Ovary (tissue), 9 donors: ENCODE measurements around the gene EIF5A. TPM values are rescaled to one million over a fixed set of nuclear protein-coding genes. Genes with fewer than 3 reads are reported as not detected.

Experiments used
- DNase-seq, 5 donors: peaks; one replicate each; pipeline ENCODE4 v3.0.0-alpha.2; 2019 to 2020
- H3K27ac ChIP-seq, 2 donors: fragments of 200-600 bp; one replicate each; pipeline versions ENCODE4 v1.5.1 to v1.8.0; 2019 to 2022
- H3K27me3 ChIP-seq: fragments of 200-600 bp; one replicate; pipeline ENCODE4 v1.8.0; 2022
- H3K36me3 ChIP-seq: fragments of 200-600 bp; sonication (generic); one replicate; pipeline ENCODE4 v1.5.1; 2019
- H3K4me1 ChIP-seq: one replicate; pipeline ENCODE4 v1.8.1; 2013; ENCODE audit warnings: mild to moderate bottlenecking, moderate library complexity; ENCODE audit not compliant: insufficient read depth
- H3K4me3 ChIP-seq: fragments of 200-600 bp; sonication (generic); one replicate; pipeline ENCODE4 v1.5.1; 2017
- H3K9me3 ChIP-seq, 2 donors: fragments of 200-600 bp in 1 of 2; sonication (generic) in 1 of 2; one replicate each; pipeline versions ENCODE4 v1.5.1 to v1.8.1; 2013 to 2019; ENCODE audit warnings: mild to moderate bottlenecking in 1 of 2, moderate library complexity in 1 of 2
- EP300 ChIP-seq: sonication (generic); formaldehyde crosslinking; IDR thresholded peaks from one replicate; pipeline ENCODE4 v1.6.1; 2017; ENCODE audit warnings: antibody characterized with exemption
- POLR2A ChIP-seq: fragments of 450-650 bp; IDR thresholded peaks from one replicate; pipeline ENCODE4 v1.6.1; 2017; ENCODE audit warnings: antibody characterized with exemption, mild to moderate bottlenecking, moderate library complexity
- WGBS, 3 donors: extraction: QIAGEN DNeasy Blood & Tissue Kit in 1 of 3; methylation state at CpG; one replicate each; pipeline versions ENCODE4 v1.1.5 to v1.1.7; 2013 to 2017; 5-methylcytosine and 5-hydroxymethylcytosine counted together
- intact Hi-C, 4 donors: fragments of 100-400 bp; cut with DNase I; formaldehyde crosslinking; loops; one replicate each; pipeline versions ENCODE4 v1.11.0 to v1.15.1; 2022 to 2023
- polyA plus RNA-seq, 2 donors: library from polyadenylated mRNA; stranded (reverse); fragments of 200-250 nt in 1 of 2; fragments of 350-450 nt in 1 of 2; fragmentation: Illumina TruSeq in 1 of 2; extraction: RNeasy Lipid Tissue Mini Kit (QIAGEN cat#74804) in 1 of 2; gene quantifications; one replicate each; pipeline ENCODE4 v1.2.3, GENCODE V29; 2013 to 2014
- small RNA-seq: library from RNA; depleted of rRNA; stranded (forward); fragments of <200 nt; gene quantifications from one replicate; pipeline ENCODE3, GENCODE V24; 2016
- total RNA-seq, 7 donors: library from RNA; depleted of rRNA in 2 of 7; stranded (reverse); fragments of >200 nt in 2 of 7; fragmentation: NEBNext Ultra II Directional in 3 of 7; extraction: Animal tissue kit (Norgen Biotek cat#: 25700) in 3 of 7; gene quantifications; one replicate each; pipeline versions ENCODE4 v1.1.0 to v1.2.4, GENCODE V29; 2016 to 2023
- TF ChIP-seq, protein P1 (sequence below), 3 donors: fragments of 450-650 bp in 2 of 3; fragments of 200-600 bp in 1 of 3; IDR thresholded peaks; one replicate each; pipeline versions ENCODE4 v1.5.1 to v1.8.0; 2016 to 2022; ENCODE audit warnings: antibody characterized with exemption in 3 of 3, mild to moderate bottlenecking in 1 of 3
- donor health status: DM: no; HTN: no; CAD: no; lungs with moderate emphysema.
- donor health status: DM: no; HTN: no; CAD: no.
- donor health status: Bipolar disorder and iron deficiency.
- donor health status: DM: yes; HTN: yes; CAD: no.
- donor health status: DM: no; HTN: no; CAD: no.
- donor health status: DM: yes; HTN: yes; CAD: no.

The EIF5A gene
- total and polyA plus RNA-seq, 9 donors: 55.9 to 302 (median 229) TPM

DNA sequence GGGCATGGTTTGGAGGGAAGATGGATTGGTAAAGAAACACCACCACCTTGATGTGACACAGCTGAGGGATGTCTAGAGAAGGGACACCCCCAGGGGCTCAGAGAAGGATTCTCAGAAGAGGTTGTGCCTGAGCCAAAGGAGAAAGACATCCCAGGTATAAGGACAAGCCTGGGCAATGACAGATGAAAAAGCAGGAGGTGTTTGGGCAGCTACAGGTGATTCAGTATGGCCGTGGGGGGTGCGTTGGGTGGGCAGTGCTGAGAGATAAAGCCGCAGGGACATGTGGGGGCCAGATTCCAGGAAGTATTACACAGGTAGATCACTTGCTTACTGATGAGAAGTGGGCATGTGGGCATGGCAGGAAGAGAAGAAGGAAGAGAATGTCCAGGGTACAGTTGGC is 54.5 kb downstream of the EIF5A start:
- TF ChIP-seq, protein P1, sequence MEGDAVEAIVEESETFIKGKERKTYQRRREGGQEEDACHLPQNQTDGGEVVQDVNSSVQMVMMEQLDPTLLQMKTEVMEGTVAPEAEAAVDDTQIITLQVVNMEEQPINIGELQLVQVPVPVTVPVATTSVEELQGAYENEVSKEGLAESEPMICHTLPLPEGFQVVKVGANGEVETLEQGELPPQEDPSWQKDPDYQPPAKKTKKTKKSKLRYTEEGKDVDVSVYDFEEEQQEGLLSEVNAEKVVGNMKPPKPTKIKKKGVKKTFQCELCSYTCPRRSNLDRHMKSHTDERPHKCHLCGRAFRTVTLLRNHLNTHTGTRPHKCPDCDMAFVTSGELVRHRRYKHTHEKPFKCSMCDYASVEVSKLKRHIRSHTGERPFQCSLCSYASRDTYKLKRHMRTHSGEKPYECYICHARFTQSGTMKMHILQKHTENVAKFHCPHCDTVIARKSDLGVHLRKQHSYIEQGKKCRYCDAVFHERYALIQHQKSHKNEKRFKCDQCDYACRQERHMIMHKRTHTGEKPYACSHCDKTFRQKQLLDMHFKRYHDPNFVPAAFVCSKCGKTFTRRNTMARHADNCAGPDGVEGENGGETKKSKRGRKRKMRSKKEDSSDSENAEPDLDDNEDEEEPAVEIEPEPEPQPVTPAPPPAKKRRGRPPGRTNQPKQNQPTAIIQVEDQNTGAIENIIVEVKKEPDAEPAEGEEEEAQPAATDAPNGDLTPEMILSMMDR (IDR thresholded peaks at IDR 0.05): no peak
- TF ChIP-seq POLR2A (no peak), EP300 (no peak)
- no peaks in the 10 kb centered on the region for H3K9me3 ChIP-seq
- intact Hi-C loops: no loop called here
- no peak overlapping the region for H3K27ac ChIP-seq
- no peaks in the 10 kb centered on the region for H3K4me1 ChIP-seq
- 25 to 67% (median 55%) methylated on average over 3 of the region's 3 CpGs for WGBS, 3 donors
- DNase-seq: no peak
- H3K4me3 ChIP-seq: no peak overlapping the region
- H3K27me3 ChIP-seq: no peaks in the 10 kb centered on the region
- no peaks in the 10 kb centered on the region for H3K36me3 ChIP-seq

Small RNA genes lying within 50 kb of the gene (small RNA-seq; reads per million reads assigned to genes)
- gene AC026954.2: not detected
- not detected for gene RF00019

Other genes starting within 250 kb of the EIF5A start
Only the 30 nearest of the 32 such genes appear.
- under 1 TPM in 5 of 7 donors, not detected in 2; 0.20 to 0.72 (median 0.60) TPM for gene ASGR2, start 192.8 kb upstream of the EIF5A start, total RNA-seq
- gene ASGR2, start 192.8 kb upstream of the EIF5A start, polyA plus RNA-seq: under 1 TPM; 0.24 to 0.37 TPM
- 1 to 10 TPM in 4 of 7 donors, under 1 TPM in 3; 0.63 to 3.3 (median 1.0) TPM for gene ASGR1, start 128.3 kb upstream of the EIF5A start, total RNA-seq
- 1 to 10 TPM in 1 of 2 donors, under 1 TPM in 1; 0.20 to 1.3 TPM for gene ASGR1, start 128.3 kb upstream of the EIF5A start, polyA plus RNA-seq
- gene DLG4, start 87.8 kb upstream of the EIF5A start, total RNA-seq: 10 to 100 TPM; 11.0 to 67.7 (median 34.5) TPM
- 10 to 100 TPM; 25.1 to 27.8 TPM for gene DLG4, start 87.8 kb upstream of the EIF5A start, polyA plus RNA-seq
- gene ACADVL, start 87.7 kb upstream of the EIF5A start, total RNA-seq: 100 to 1,000 TPM; 303 to 638 (median 374) TPM
- 100 to 1,000 TPM; 277 to 381 TPM for gene ACADVL, start 87.7 kb upstream of the EIF5A start, polyA plus RNA-seq
- gene DVL2, start 73.1 kb upstream of the EIF5A start, total RNA-seq: 10 to 100 TPM; 36.9 to 80.6 (median 61.3) TPM
- 10 to 100 TPM in 1 of 2 donors, 1 to 10 TPM in 1; 8.2 to 49.0 TPM for gene DVL2, start 73.1 kb upstream of the EIF5A start, polyA plus RNA-seq
- 10 to 100 TPM; 19.4 to 57.7 (median 41.0) TPM for gene PHF23, start 68.2 kb upstream of the EIF5A start, total RNA-seq
- gene PHF23, start 68.2 kb upstream of the EIF5A start, polyA plus RNA-seq: 10 to 100 TPM; 23.3 to 42.5 TPM
- 1,000 to 10,000 TPM in 1 of 7 donors, 100 to 1,000 TPM in 6; 526 to 1,303 (median 619) TPM for gene GABARAP, start 65.2 kb upstream of the EIF5A start, total RNA-seq
- gene GABARAP, start 65.2 kb upstream of the EIF5A start, polyA plus RNA-seq: 1,000 to 10,000 TPM in 1 of 2 donors, 100 to 1,000 TPM in 1; 763 to 1,518 TPM
- 100 to 1,000 TPM in 5 of 7 donors, 10 to 100 TPM in 2; 42.3 to 136 (median 123) TPM for gene CTDNEP1, start 55.9 kb upstream of the EIF5A start, total RNA-seq
- gene CTDNEP1, start 55.9 kb upstream of the EIF5A start, polyA plus RNA-seq: 100 to 1,000 TPM in 1 of 2 donors, 10 to 100 TPM in 1; 82.5 to 256 TPM
- 10 to 100 TPM; 18.7 to 55.7 (median 40.6) TPM for gene ELP5, start 55.4 kb upstream of the EIF5A start, total RNA-seq
- 10 to 100 TPM; 35.1 to 56.0 TPM for gene ELP5, start 55.4 kb upstream of the EIF5A start, polyA plus RNA-seq
- gene CLDN7, start 45.1 kb upstream of the EIF5A start, total RNA-seq: 100 to 1,000 TPM in 1 of 7 donors, 1 to 10 TPM in 4, under 1 TPM in 1, not detected in 1; 0.53 to 102 (median 6.3) TPM
- gene CLDN7, start 45.1 kb upstream of the EIF5A start, polyA plus RNA-seq: 1 to 10 TPM in 1 of 2 donors, under 1 TPM in 1; 0.27 to 1.1 TPM
- 1 to 10 TPM in 6 of 7 donors, under 1 TPM in 1; 0.83 to 9.8 (median 2.3) TPM for gene SLC2A4, start 25.9 kb upstream of the EIF5A start, total RNA-seq
- 1 to 10 TPM; 3.4 to 4.1 TPM for gene SLC2A4, start 25.9 kb upstream of the EIF5A start, polyA plus RNA-seq
- gene YBX2, start 13.0 kb upstream of the EIF5A start, total RNA-seq: 1 to 10 TPM in 2 of 7 donors, under 1 TPM in 2, not detected in 3; 0.30 to 1.8 (median 0.98) TPM
- under 1 TPM; 0.33 to 0.80 TPM for gene YBX2, start 13.0 kb upstream of the EIF5A start, polyA plus RNA-seq
- gene GPS2, start 7.7 kb downstream of the EIF5A start, total RNA-seq: 10 to 100 TPM; 53.1 to 76.5 (median 59.3) TPM
- 100 to 1,000 TPM in 1 of 2 donors, 10 to 100 TPM in 1; 62.2 to 103 TPM for gene GPS2, start 7.7 kb downstream of the EIF5A start, polyA plus RNA-seq
- 10 to 100 TPM; 11.2 to 48.0 (median 41.6) TPM for gene NEURL4, start 21.7 kb downstream of the EIF5A start, total RNA-seq
- gene NEURL4, start 21.7 kb downstream of the EIF5A start, polyA plus RNA-seq: 10 to 100 TPM in 1 of 2 donors, 1 to 10 TPM in 1; 9.6 to 32.8 TPM
- 1 to 10 TPM; 1.9 to 9.4 (median 5.5) TPM for gene ACAP1, start 28.9 kb downstream of the EIF5A start, total RNA-seq
- gene ACAP1, start 28.9 kb downstream of the EIF5A start, polyA plus RNA-seq: 1 to 10 TPM; 2.2 to 5.8 TPM
- gene KCTD11, start 44.5 kb downstream of the EIF5A start, total RNA-seq: 10 to 100 TPM in 5 of 7 donors, 1 to 10 TPM in 2; 5.1 to 12.9 (median 10.5) TPM
- 10 to 100 TPM; 10.4 to 12.5 TPM for gene KCTD11, start 44.5 kb downstream of the EIF5A start, polyA plus RNA-seq
- not detected for gene TMEM95, start 47.5 kb downstream of the EIF5A start, total RNA-seq
- gene TMEM95, start 47.5 kb downstream of the EIF5A start, polyA plus RNA-seq: not detected
- gene TNK1, start 73.5 kb downstream of the EIF5A start, total RNA-seq: 1 to 10 TPM; 5.0 to 8.3 (median 6.4) TPM
- gene TNK1, start 73.5 kb downstream of the EIF5A start, polyA plus RNA-seq: 1 to 10 TPM in 1 of 2 donors, under 1 TPM in 1; 0.85 to 3.6 TPM
- gene PLSCR3, start 86.9 kb downstream of the EIF5A start, total RNA-seq: 10 to 100 TPM; 11.0 to 52.4 (median 33.8) TPM
- gene PLSCR3, start 86.9 kb downstream of the EIF5A start, polyA plus RNA-seq: 10 to 100 TPM in 1 of 2 donors, 1 to 10 TPM in 1; 7.1 to 40.9 TPM
- gene TMEM256, start 96.5 kb downstream of the EIF5A start, total RNA-seq: 100 to 1,000 TPM in 2 of 7 donors, 10 to 100 TPM in 5; 57.0 to 133 (median 85.2) TPM
- gene TMEM256, start 96.5 kb downstream of the EIF5A start, polyA plus RNA-seq: 100 to 1,000 TPM in 1 of 2 donors, 10 to 100 TPM in 1; 44.0 to 128 TPM
- gene NLGN2, start 100.2 kb downstream of the EIF5A start, total RNA-seq: 10 to 100 TPM; 11.4 to 76.2 (median 53.9) TPM
- gene NLGN2, start 100.2 kb downstream of the EIF5A start, polyA plus RNA-seq: 10 to 100 TPM; 16.9 to 30.2 TPM
- not detected for gene SPEM1, start 112.7 kb downstream of the EIF5A start, total RNA-seq
- gene SPEM1, start 112.7 kb downstream of the EIF5A start, polyA plus RNA-seq: not detected
- gene SPEM2, start 118.0 kb downstream of the EIF5A start, total RNA-seq: not detected
- not detected for gene SPEM2, start 118.0 kb downstream of the EIF5A start, polyA plus RNA-seq
- not detected for gene SPEM3, start 121.2 kb downstream of the EIF5A start, total RNA-seq
- gene SPEM3, start 121.2 kb downstream of the EIF5A start, polyA plus RNA-seq: not detected
- 1 to 10 TPM in 5 of 7 donors, under 1 TPM in 2; 0.43 to 8.3 (median 1.5) TPM for gene TMEM102, start 127.8 kb downstream of the EIF5A start, total RNA-seq
- 1 to 10 TPM in 1 of 2 donors, under 1 TPM in 1; 0.61 to 1.2 TPM for gene TMEM102, start 127.8 kb downstream of the EIF5A start, polyA plus RNA-seq
- 1 to 10 TPM in 2 of 7 donors, under 1 TPM in 5; 0.10 to 4.2 (median 0.61) TPM for gene FGF11, start 131.9 kb downstream of the EIF5A start, total RNA-seq
- gene FGF11, start 131.9 kb downstream of the EIF5A start, polyA plus RNA-seq: 1 to 10 TPM in 1 of 2 donors, under 1 TPM in 1; 0.25 to 5.1 TPM
- 10 to 100 TPM in 2 of 7 donors, 1 to 10 TPM in 5; 3.2 to 13.5 (median 7.6) TPM for gene CHRNB1, start 137.4 kb downstream of the EIF5A start, total RNA-seq
- 1 to 10 TPM; 5.9 to 7.8 TPM for gene CHRNB1, start 137.4 kb downstream of the EIF5A start, polyA plus RNA-seq
- 100 to 1,000 TPM in 3 of 7 donors, 10 to 100 TPM in 4; 39.3 to 123 (median 85.5) TPM for gene ZBTB4, start 172.0 kb downstream of the EIF5A start, total RNA-seq
- 10 to 100 TPM; 53.8 to 84.5 TPM for gene ZBTB4, start 172.0 kb downstream of the EIF5A start, polyA plus RNA-seq
- not detected for gene SLC35G6, start 173.8 kb downstream of the EIF5A start, total RNA-seq
- not detected for gene SLC35G6, start 173.8 kb downstream of the EIF5A start, polyA plus RNA-seq
- 100 to 1,000 TPM in 2 of 7 donors, 10 to 100 TPM in 5; 39.5 to 110 (median 88.2) TPM for gene POLR2A, start 176.7 kb downstream of the EIF5A start, total RNA-seq
- gene POLR2A, start 176.7 kb downstream of the EIF5A start, polyA plus RNA-seq: 10 to 100 TPM; 26.7 to 74.5 TPM